Subcutaneous abdominal adipose tissue (tissue), 5 donors: ENCODE results near the gene ISY1.
"Not testable (repeated sequence)": the region's sequence is repeated elsewhere in the genome, so short reads cannot be mapped to it uniquely, and the experiment has no call there.

Source experiments
- H3K27ac ChIP-seq: one replicate; pipeline ENCODE4 v1.7.0; 2013; ENCODE audit warnings: low read depth, mild to moderate bottlenecking, inconsistent platforms, low read length, moderate library complexity
- H3K27me3 ChIP-seq, 5 donors: one replicate each; pipeline ENCODE4 v1.7.0; 2013; ENCODE audit warnings: low read length in 5 of 5, inconsistent platforms in 1 of 5; ENCODE audit not compliant: control insufficient read depth in 5 of 5, insufficient read depth in 4 of 5
- H3K36me3 ChIP-seq, 5 donors: one replicate each; pipeline ENCODE4 v1.7.0; 2013; ENCODE audit warnings: low read length in 5 of 5; ENCODE audit not compliant: control insufficient read depth in 5 of 5, insufficient read depth in 5 of 5
- H3K4me1 ChIP-seq, 5 donors: one replicate each; pipeline ENCODE4 v1.7.0; 2013; ENCODE audit warnings: low read length in 5 of 5, mild to moderate bottlenecking in 3 of 5, moderate library complexity in 1 of 5; ENCODE audit not compliant: control insufficient read depth in 5 of 5, insufficient read depth in 5 of 5
- H3K4me3 ChIP-seq, 5 donors: one replicate each; pipeline ENCODE4 v1.7.0; 2013; ENCODE audit warnings: low read length in 5 of 5, low read depth in 1 of 5
- H3K9ac ChIP-seq, 5 donors: one replicate each; pipeline ENCODE4 v1.7.0; 2013; ENCODE audit warnings: low read length in 5 of 5, mild to moderate bottlenecking in 4 of 5, moderate library complexity in 3 of 5
- H3K9me3 ChIP-seq, 5 donors: one replicate each; pipeline ENCODE4 v1.7.0; 2013; ENCODE audit warnings: low read length in 5 of 5; ENCODE audit not compliant: control insufficient read depth in 5 of 5
- donor health status: healthy.
- donor health status: healthy.
- donor health status: healthy.
- donor health status: healthy.
- donor health status: healthy.

The ISY1 gene

DNA sequence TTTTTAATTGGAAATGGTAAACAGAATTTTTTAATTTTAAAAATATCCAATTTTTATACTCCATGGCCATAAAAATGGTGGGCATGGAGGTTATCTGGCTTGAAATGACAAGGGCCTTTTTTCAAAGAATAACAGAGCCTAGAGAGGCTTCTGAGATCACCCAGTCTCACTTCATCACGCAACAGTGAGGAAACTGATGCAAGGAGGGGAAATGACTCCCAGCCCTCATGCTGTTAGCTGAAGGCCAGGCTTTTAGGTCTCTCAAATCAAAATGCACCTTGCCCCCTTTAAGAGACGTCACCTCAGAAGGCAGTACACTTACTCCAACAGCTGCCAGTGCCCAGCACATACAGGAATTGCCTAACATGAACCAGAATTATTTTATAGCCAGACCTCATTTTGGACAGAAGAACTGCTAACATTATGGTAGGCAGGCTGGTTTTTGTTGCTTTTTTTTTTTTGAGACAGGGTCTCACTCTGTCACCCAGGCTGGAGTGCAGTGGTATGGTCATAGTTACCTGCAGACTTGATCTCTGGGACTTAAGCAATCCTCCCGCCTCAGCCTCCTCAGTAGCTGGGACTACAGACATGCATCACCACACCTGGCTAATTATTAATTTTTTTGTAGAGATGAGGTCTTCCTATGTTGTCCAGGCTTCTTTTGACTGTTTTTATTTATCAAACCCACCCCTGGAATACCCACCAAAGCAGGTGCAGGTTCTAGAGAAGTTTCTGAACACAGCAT, 48.4 kb downstream of the ISY1 start:
- H3K36me3 ChIP-seq = peaks cover 4 to 34% (median 18%) of the 10 kb centered on the region in 5 donors
- peaks cover 3 to 19% (median 16%) of the 10 kb centered on the region in 5 donors for H3K4me1 ChIP-seq
- no peak overlapping the region for H3K27ac ChIP-seq
- no peak overlapping the region for H3K9ac ChIP-seq
- H3K4me3 ChIP-seq = no peak overlapping the region
- H3K27me3 ChIP-seq = no peaks in the 10 kb centered on the region
- no peaks in the 10 kb centered on the region for H3K9me3 ChIP-seq

- not testable (repeated sequence) for H3K9ac ChIP-seq, H3K27me3 ChIP-seq, H3K27ac ChIP-seq, H3K4me3 ChIP-seq, H3K9me3 ChIP-seq
- Histone ChIP-seq H3K4me1 (peaks cover 0 to 18% (median 15%) of the 10 kb centered on the region in 5 donors), H3K36me3 (peaks cover 4 to 45% (median 19%) of the 10 kb centered on the region in 5 donors)
Measured at GRCh38 chr3:129111076-129111780, 49.6 kb downstream of the ISY1 start.

- Histone ChIP-seq H3K36me3 (peaks cover 4 to 39% (median 21%) of the 10 kb centered on the region in 5 donors), H3K9me3 (no peaks in the 10 kb centered on the region), H3K27me3 (no peaks in the 10 kb centered on the region), H3K9ac (no peak overlapping the region), H3K4me3 (no peak overlapping the region), H3K27ac (no peak overlapping the region), H3K4me1 (peaks cover 3 to 19% (median 15%) of the 10 kb centered on the region in 5 donors)
Measured at GRCh38 chr3:129107793-129108192, 53.1 kb downstream of the ISY1 start.

DNA sequence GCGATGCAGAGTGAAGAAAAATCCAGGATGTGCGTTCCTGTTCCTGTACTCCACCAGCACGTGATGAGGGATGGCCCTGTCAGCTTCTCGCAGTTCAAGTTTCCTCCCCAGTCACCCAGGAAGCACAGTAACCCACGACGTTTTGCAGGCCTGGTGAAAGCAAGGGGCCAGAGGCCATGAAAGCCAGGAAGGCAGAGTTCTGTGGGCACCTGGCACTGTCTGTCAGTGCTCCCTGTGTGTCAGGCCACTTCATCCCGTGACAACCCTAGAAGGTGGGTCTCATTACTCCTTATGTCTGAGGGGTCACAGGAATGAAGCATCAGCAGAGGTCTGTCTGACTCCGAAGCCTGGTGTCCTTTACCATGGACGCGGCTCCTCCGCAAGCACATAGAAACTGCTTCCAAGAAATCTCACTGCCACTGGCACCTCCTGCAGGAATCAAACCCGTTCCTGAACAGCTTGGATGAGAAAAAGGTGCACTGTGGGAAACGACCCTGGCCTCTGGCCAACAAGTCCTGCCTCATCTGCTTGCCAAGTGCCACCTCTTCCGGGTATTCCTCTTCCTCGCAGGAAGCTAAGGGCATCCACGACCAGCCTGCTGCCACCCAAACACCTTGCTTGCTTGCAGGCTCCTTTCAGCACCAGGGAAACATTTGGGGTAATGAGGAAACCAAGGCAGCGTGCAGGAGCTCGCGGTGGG, 53.8 kb downstream of the ISY1 start:
- peaks cover 3 to 19% (median 15%) of the 10 kb centered on the region in 5 donors for H3K4me1 ChIP-seq
- H3K4me3 ChIP-seq = no peak overlapping the region
- H3K36me3 ChIP-seq = peaks cover 4 to 34% (median 16%) of the 10 kb centered on the region in 5 donors
- H3K27ac ChIP-seq = no peak overlapping the region
- H3K27me3 ChIP-seq = no peaks in the 10 kb centered on the region
- no peak overlapping the region for H3K9ac ChIP-seq
- no peaks in the 10 kb centered on the region for H3K9me3 ChIP-seq

DNA sequence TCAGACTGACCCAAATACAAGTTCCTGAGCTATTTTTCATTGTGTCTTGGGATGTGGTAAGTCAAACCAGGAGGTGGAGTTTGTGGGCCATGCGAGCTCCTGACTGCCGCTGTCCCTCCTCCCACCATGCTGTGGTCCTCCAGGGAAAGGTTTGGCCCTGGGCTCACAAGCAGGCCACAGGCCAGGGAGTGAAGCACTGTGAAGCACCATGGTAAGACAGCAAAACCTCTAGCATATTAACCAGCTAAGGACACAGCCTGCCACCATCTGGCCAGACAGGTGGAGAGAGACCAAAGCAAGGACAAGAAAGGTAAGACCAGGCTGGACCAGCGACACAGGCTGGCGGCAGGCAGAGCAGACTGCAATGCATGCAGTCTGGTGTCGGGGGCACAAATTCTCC, 54.5 kb downstream of the ISY1 start:
- peaks cover 3 to 19% (median 15%) of the 10 kb centered on the region in 5 donors for H3K4me1 ChIP-seq

GRCh38 chr3:129105862-129106261, 55.0 kb downstream of the ISY1 start:
- peaks cover 4 to 42% (median 21%) of the 10 kb centered on the region in 5 donors for H3K36me3 ChIP-seq
- peak overlapping the region in 2 of 5 donors; percentile 5 to 63 for H3K9ac ChIP-seq
- peak overlapping the region; percentile 35 for H3K27ac ChIP-seq
- H3K27me3 ChIP-seq = no peaks in the 10 kb centered on the region
- no peak overlapping the region for H3K4me3 ChIP-seq
- H3K9me3 ChIP-seq = no peaks in the 10 kb centered on the region
- H3K4me1 ChIP-seq = peaks cover 3 to 19% (median 15%) of the 10 kb centered on the region in 5 donors

More for the DNA sequence above, 54.5 kb downstream of the ISY1 start:
- no peaks in the 10 kb centered on the region for H3K27me3 ChIP-seq
- no peaks in the 10 kb centered on the region for H3K9me3 ChIP-seq
- peaks cover 4 to 40% (median 21%) of the 10 kb centered on the region in 5 donors for H3K36me3 ChIP-seq
- H3K4me3 ChIP-seq = no peak overlapping the region
- peak overlapping the region; percentile 35 for H3K27ac ChIP-seq
- peak overlapping the region in 1 of 5 donors; percentile 5 for H3K9ac ChIP-seq

- Histone ChIP-seq H3K9ac (no peak overlapping the region), H3K9me3 (no peaks in the 10 kb centered on the region), H3K36me3 (peaks cover 4 to 32% (median 18%) of the 10 kb centered on the region in 5 donors), H3K27me3 (no peaks in the 10 kb centered on the region), H3K4me1 (peaks cover 3 to 19% (median 15%) of the 10 kb centered on the region in 5 donors), H3K27ac (no peak overlapping the region), H3K4me3 (no peak overlapping the region)
Measured at GRCh38 chr3:129104498-129105079, 56.3 kb downstream of the ISY1 start.

DNA sequence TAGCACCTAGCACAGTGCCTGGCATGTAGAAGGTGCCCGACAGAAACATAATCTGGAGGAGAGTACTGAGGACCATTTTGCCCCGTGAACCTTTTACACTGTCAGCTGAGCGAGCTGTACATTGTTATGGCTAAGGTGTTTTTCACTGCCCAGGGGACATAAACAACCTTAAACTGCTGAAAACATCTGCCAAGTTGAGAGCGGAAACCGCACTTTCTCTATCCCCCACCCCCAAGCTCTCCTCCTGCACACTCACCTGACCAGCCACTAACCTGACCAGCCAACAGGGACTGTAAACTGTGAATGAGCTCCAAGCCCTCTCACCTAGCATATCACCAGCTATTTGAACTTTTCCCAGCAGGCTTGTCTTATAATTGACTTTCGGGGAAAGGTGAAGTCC, 56.8 kb downstream of the ISY1 start:
- Histone ChIP-seq H3K9me3 (no peaks in the 10 kb centered on the region), H3K4me3 (no peak overlapping the region), H3K36me3 (peaks cover 4 to 32% (median 18%) of the 10 kb centered on the region in 5 donors), H3K27me3 (no peaks in the 10 kb centered on the region), H3K27ac (no peak overlapping the region), H3K9ac (no peak overlapping the region), H3K4me1 (peaks cover 3 to 19% (median 15%) of the 10 kb centered on the region in 5 donors)

GRCh38 chr3:129103296-129103695, 57.6 kb downstream of the ISY1 start:
- Histone ChIP-seq H3K9ac (no peak overlapping the region), H3K4me1 (peaks cover 3 to 19% (median 15%) of the 10 kb centered on the region in 5 donors), H3K9me3 (no peaks in the 10 kb centered on the region), H3K36me3 (peaks cover 1 to 32% (median 13%) of the 10 kb centered on the region in 5 donors), H3K27me3 (no peaks in the 10 kb centered on the region), H3K27ac (no peak overlapping the region), H3K4me3 (no peak overlapping the region)
